ENCODE measurements around the gene SOX14. TPM values are rescaled to one million over a fixed set of nuclear protein-coding genes. Genes with fewer than 3 reads are reported as not detected.

The SOX14 gene
- total RNA-seq, 1 donor = not detected

- TF ChIP-seq, protein P1, sequence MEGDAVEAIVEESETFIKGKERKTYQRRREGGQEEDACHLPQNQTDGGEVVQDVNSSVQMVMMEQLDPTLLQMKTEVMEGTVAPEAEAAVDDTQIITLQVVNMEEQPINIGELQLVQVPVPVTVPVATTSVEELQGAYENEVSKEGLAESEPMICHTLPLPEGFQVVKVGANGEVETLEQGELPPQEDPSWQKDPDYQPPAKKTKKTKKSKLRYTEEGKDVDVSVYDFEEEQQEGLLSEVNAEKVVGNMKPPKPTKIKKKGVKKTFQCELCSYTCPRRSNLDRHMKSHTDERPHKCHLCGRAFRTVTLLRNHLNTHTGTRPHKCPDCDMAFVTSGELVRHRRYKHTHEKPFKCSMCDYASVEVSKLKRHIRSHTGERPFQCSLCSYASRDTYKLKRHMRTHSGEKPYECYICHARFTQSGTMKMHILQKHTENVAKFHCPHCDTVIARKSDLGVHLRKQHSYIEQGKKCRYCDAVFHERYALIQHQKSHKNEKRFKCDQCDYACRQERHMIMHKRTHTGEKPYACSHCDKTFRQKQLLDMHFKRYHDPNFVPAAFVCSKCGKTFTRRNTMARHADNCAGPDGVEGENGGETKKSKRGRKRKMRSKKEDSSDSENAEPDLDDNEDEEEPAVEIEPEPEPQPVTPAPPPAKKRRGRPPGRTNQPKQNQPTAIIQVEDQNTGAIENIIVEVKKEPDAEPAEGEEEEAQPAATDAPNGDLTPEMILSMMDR (IDR thresholded peaks at IDR 0.05; ENCODE audit: extremely low read depth, low read depth, low read length) = peak; percentile 64
Measured at GRCh38 chr3:137792626-137793271, 28.6 kb downstream of the SOX14 start.

DNA sequence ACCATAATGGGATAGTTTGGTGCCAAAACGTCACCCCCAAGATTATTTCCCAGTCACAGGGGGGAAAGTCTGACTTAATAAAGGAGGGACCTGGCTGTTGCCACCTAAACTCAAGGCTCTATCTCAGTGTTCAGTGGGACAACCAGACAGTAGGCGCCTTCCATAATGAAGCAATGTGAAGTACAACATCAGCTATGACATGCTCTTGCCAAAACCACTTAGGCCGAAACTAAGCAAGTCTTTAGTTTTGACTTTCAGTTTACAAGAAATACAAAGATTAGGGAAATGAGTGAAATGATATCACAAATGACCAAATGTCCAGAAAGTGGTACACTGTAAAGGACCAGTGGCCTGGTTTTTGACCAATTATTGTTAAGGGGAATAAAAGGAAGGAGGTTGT, 32.9 kb downstream of the SOX14 start:
- H3K27me3 ChIP-seq (ENCODE audit: insufficient read depth, low read length) = no peaks in the 10 kb centered on the region
- DNase-seq (ENCODE audit: insufficient read length, low spot score, missing footprints) = no peak
- TF ChIP-seq, protein P1 (IDR thresholded peaks at IDR 0.05; ENCODE audit: extremely low read depth, low read depth, low read length) = no peak

More at GRCh38 chr3:137792626-137793271, 28.6 kb downstream of the SOX14 start:
- Histone ChIP-seq H3K9me3 (ENCODE audit: low read depth, low read length) (no peaks in the 10 kb centered on the region), H4K20me1 (ENCODE audit: insufficient read depth, low read length) (no peaks in the 10 kb centered on the region), H3K79me2 (ENCODE audit: insufficient read depth, low read length) (no peaks in the 10 kb centered on the region), H3K27ac (ENCODE audit: low read depth, low read length) (no peak overlapping the region), H3K4me1 (ENCODE audit: insufficient read depth, low read length) (no peaks in the 10 kb centered on the region), H3K36me3 (ENCODE audit: insufficient read depth, low read length) (no peaks in the 10 kb centered on the region), H3K27me3 (ENCODE audit: insufficient read depth, low read length) (no peaks in the 10 kb centered on the region), H2AFZ (ENCODE audit: low read length) (no peak overlapping the region), H3K4me3 (ENCODE audit: insufficient read depth, low read length) (no peak overlapping the region), H3K4me2 (ENCODE audit: insufficient read depth, low read length) (no peak overlapping the region)
- no peak for DNase-seq (ENCODE audit: insufficient read length, low spot score, missing footprints)

GRCh38 chr3:137803215-137803614, 39.1 kb downstream of the SOX14 start:
- DNase-seq (ENCODE audit: insufficient read length, low spot score, missing footprints) = no peak
- Histone ChIP-seq H3K79me2 (ENCODE audit: insufficient read depth, low read length) (no peaks in the 10 kb centered on the region), H2AFZ (ENCODE audit: low read length) (no peak overlapping the region), H3K4me3 (ENCODE audit: insufficient read depth, low read length) (no peak overlapping the region), H4K20me1 (ENCODE audit: insufficient read depth, low read length) (no peaks in the 10 kb centered on the region), H3K4me2 (ENCODE audit: insufficient read depth, low read length) (no peak overlapping the region), H3K9me3 (ENCODE audit: low read depth, low read length) (no peaks in the 10 kb centered on the region), H3K27ac (ENCODE audit: low read depth, low read length) (no peak overlapping the region), H3K27me3 (ENCODE audit: insufficient read depth, low read length) (no peaks in the 10 kb centered on the region), H3K36me3 (ENCODE audit: insufficient read depth, low read length) (no peaks in the 10 kb centered on the region), H3K4me1 (ENCODE audit: insufficient read depth, low read length) (no peaks in the 10 kb centered on the region)
- TF ChIP-seq, protein P1 (IDR thresholded peaks at IDR 0.05; ENCODE audit: extremely low read depth, low read depth, low read length) = no peak

More for the DNA sequence above, 32.9 kb downstream of the SOX14 start:
- no peak overlapping the region for H2AFZ ChIP-seq (ENCODE audit: low read length)
- no peaks in the 10 kb centered on the region for H3K36me3 ChIP-seq (ENCODE audit: insufficient read depth, low read length)
- no peaks in the 10 kb centered on the region for H4K20me1 ChIP-seq (ENCODE audit: insufficient read depth, low read length)
- H3K4me1 ChIP-seq (ENCODE audit: insufficient read depth, low read length) = no peaks in the 10 kb centered on the region
- no peaks in the 10 kb centered on the region for H3K9me3 ChIP-seq (ENCODE audit: low read depth, low read length)
- no peak overlapping the region for H3K4me3 ChIP-seq (ENCODE audit: insufficient read depth, low read length)
- H3K79me2 ChIP-seq (ENCODE audit: insufficient read depth, low read length) = no peaks in the 10 kb centered on the region
- no peak overlapping the region for H3K4me2 ChIP-seq (ENCODE audit: insufficient read depth, low read length)
- no peak overlapping the region for H3K27ac ChIP-seq (ENCODE audit: low read depth, low read length)

DNA sequence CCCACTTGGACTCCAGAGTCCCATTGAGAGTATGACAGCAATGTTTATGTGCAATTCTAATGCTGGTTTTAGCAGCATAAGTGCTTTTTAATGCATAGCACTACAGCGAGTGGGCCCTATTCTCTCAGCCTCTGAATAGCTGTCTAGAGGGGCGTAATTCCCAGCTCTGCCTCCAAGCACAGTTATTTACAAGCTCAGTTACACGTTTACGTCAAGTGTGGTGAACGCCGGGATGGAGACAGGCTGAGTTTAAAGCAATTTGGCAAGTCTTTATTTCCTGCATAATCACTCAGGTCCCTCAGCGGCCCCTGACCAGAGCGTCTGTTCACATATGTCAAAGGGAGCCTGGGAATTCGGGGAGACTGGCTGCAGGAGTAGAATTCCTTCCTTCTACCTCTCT, 43.9 kb downstream of the SOX14 start:
- Histone ChIP-seq H3K27me3 (ENCODE audit: insufficient read depth, low read length) (no peaks in the 10 kb centered on the region), H3K27ac (ENCODE audit: low read depth, low read length) (no peak overlapping the region)
- TF ChIP-seq, protein P1 (IDR thresholded peaks at IDR 0.05; ENCODE audit: extremely low read depth, low read depth, low read length) = no peak

More for the DNA sequence above, 43.9 kb downstream of the SOX14 start:
- H2AFZ ChIP-seq (ENCODE audit: low read length) = no peak overlapping the region
- no peaks in the 10 kb centered on the region for H3K9me3 ChIP-seq (ENCODE audit: low read depth, low read length)
- no peaks in the 10 kb centered on the region for H4K20me1 ChIP-seq (ENCODE audit: insufficient read depth, low read length)
- no peak overlapping the region for H3K4me3 ChIP-seq (ENCODE audit: insufficient read depth, low read length)
- H3K79me2 ChIP-seq (ENCODE audit: insufficient read depth, low read length) = no peaks in the 10 kb centered on the region
- H3K4me2 ChIP-seq (ENCODE audit: insufficient read depth, low read length) = no peak overlapping the region
- H3K4me1 ChIP-seq (ENCODE audit: insufficient read depth, low read length) = no peaks in the 10 kb centered on the region
- no peak for DNase-seq (ENCODE audit: insufficient read length, low spot score, missing footprints)
- no peaks in the 10 kb centered on the region for H3K36me3 ChIP-seq (ENCODE audit: insufficient read depth, low read length)

Measured in osteoblast (primary cell).